Fibroblast of lung (primary cell): ENCODE data around the gene ANO2. TPM values are rescaled to one million over a fixed set of nuclear protein-coding genes. Genes with fewer than 3 reads are reported as not detected.

Source experiments
- DNase-seq, 2 donors: peaks; one replicate each; pipeline versions ENCODE4 v3.0.0 to v3.0.0-alpha.2; 2010; ENCODE audit warnings: low read depth in 2 of 2
- H2AFZ ChIP-seq: 2 replicates; pipeline ENCODE4 v1.5.1; 2012; ENCODE audit warnings: low read length, control low read depth, inconsistent platforms
- H3K27ac ChIP-seq: 2 replicates; pipeline ENCODE4 v1.5.1; 2011; ENCODE audit warnings: low read length, control low read depth; ENCODE audit not compliant: insufficient read depth
- H3K27me3 ChIP-seq: 2 replicates; pipeline ENCODE4 v1.5.1; 2011; ENCODE audit warnings: mild to moderate bottlenecking, low read length; ENCODE audit not compliant: control insufficient read depth, insufficient read depth
- H3K36me3 ChIP-seq: 2 replicates; pipeline ENCODE4 v1.5.1; 2011; ENCODE audit warnings: low read length; ENCODE audit not compliant: control insufficient read depth, insufficient read depth
- H3K4me1 ChIP-seq: 2 replicates; pipeline ENCODE4 v1.5.1; 2011; ENCODE audit warnings: low read length; ENCODE audit not compliant: control insufficient read depth, insufficient read depth; ENCODE audit errors: extremely low read depth
- H3K4me2 ChIP-seq: 2 replicates; pipeline ENCODE4 v1.5.1; 2011; ENCODE audit warnings: low read length, control low read depth; ENCODE audit not compliant: insufficient read depth; ENCODE audit errors: extremely low read depth
- H3K4me3 ChIP-seq, 4 experiments: fragments of 200-600 bp in 1 of 4; sonication (generic) in 1 of 4; replicated peaks in 1 of 4; 2 replicates each; pipeline ENCODE4 v1.5.1; 2011 to 2016; ENCODE audit warnings: low read length in 4 of 4, low read depth in 3 of 4, mild to moderate bottlenecking in 3 of 4, control low read depth in 2 of 4, inconsistent platforms in 1 of 4, mixed read lengths in 1 of 4; ENCODE audit not compliant: insufficient read depth in 1 of 4; ENCODE audit errors: control extremely low read depth in 1 of 4
- H3K79me2 ChIP-seq: 2 replicates; pipeline ENCODE4 v1.5.1; 2012; ENCODE audit warnings: mild to moderate bottlenecking, low read length, inconsistent platforms; ENCODE audit not compliant: control insufficient read depth, insufficient read depth
- H3K9ac ChIP-seq: 2 replicates; pipeline ENCODE4 v1.5.1; 2011; ENCODE audit warnings: mild to moderate bottlenecking, low read length, control low read depth; ENCODE audit not compliant: insufficient read depth
- H3K9me3 ChIP-seq: 2 replicates; pipeline ENCODE4 v1.5.1; 2012; ENCODE audit warnings: low read depth, low read length; ENCODE audit not compliant: control insufficient read depth, insufficient read depth
- H4K20me1 ChIP-seq: 2 replicates; pipeline ENCODE4 v1.5.1; 2011; ENCODE audit warnings: low read length; ENCODE audit not compliant: control insufficient read depth, insufficient read depth; ENCODE audit errors: extremely low read depth
- EZH2 ChIP-seq: IDR thresholded peaks from 2 replicates; pipeline ENCODE4 v1.5.1; 2012; ENCODE audit warnings: low read length, control low read depth, mild to moderate bottlenecking; ENCODE audit errors: missing control alignments
- polyA plus RNA-seq, 2 donors: library from polyadenylated mRNA; depleted of rRNA in 1 of 2; stranded (reverse) in 1 of 2; unstranded in 1 of 2; fragments of >200 nt; gene quantifications; 2 replicates each; pipeline ENCODE4 v1.2.1, GENCODE V29; 2011 to 2012; ENCODE audit warnings: missing spikeins in 1 of 2
- total RNA-seq: library from RNA; depleted of rRNA; stranded (reverse); fragments of >200 nt; gene quantifications from 2 replicates; pipeline ENCODE4 v1.2.1, GENCODE V29; 2014
- TF ChIP-seq, protein P1 (sequence below), 2 donors: IDR thresholded peaks in 1 of 2; conservative IDR thresholded peaks in 1 of 2; 1 replicate in 1 of 2; 2 replicates in 1 of 2; pipeline ENCODE4 v1.5.1; 2011 to 2012; ENCODE audit warnings: low read length in 2 of 2, control low read depth in 1 of 2, inconsistent platforms in 1 of 2, low read depth in 1 of 2, mild to moderate bottlenecking in 1 of 2

The ANO2 gene
- total and polyA plus RNA-seq, 2 donors (not counting 1 experiment from before 2014, with no cell fraction given), result 0.15 to 0.17 TPM

DNA sequence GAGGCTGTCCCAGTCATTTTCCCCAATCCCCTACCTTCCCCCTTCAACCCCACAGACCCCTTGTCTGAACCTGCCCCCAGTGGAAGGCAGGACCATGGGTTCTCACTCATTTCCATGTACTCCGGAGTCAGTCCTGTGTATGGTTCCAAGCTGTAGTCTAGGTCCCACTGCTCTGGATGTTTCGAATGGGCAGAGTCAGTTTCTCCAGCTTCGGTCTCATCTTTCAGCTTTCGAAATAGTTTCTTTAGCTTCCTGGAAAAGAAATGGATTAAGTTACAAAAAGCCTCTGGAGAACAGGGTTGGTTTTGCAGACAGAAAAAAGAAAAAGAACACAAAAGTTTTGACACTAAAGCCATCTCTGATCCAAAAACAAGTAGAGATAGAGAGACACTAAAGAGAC, 345.7 kb downstream of the ANO2 start:
- Histone ChIP-seq H3K4me2 (no peak overlapping the region), H4K20me1 (no peaks in the 10 kb centered on the region), H2AFZ (no peak overlapping the region), H3K27ac (no peak overlapping the region), H3K9ac (no peak overlapping the region), H3K36me3 (no peaks in the 10 kb centered on the region), H3K79me2 (no peaks in the 10 kb centered on the region), H3K4me3 (no peak overlapping the region), H3K27me3 (no peaks in the 10 kb centered on the region), H3K9me3 (no peaks in the 10 kb centered on the region), H3K4me1 (no peaks in the 10 kb centered on the region)
- no peak for TF ChIP-seq EZH2
- TF ChIP-seq, protein P1, sequence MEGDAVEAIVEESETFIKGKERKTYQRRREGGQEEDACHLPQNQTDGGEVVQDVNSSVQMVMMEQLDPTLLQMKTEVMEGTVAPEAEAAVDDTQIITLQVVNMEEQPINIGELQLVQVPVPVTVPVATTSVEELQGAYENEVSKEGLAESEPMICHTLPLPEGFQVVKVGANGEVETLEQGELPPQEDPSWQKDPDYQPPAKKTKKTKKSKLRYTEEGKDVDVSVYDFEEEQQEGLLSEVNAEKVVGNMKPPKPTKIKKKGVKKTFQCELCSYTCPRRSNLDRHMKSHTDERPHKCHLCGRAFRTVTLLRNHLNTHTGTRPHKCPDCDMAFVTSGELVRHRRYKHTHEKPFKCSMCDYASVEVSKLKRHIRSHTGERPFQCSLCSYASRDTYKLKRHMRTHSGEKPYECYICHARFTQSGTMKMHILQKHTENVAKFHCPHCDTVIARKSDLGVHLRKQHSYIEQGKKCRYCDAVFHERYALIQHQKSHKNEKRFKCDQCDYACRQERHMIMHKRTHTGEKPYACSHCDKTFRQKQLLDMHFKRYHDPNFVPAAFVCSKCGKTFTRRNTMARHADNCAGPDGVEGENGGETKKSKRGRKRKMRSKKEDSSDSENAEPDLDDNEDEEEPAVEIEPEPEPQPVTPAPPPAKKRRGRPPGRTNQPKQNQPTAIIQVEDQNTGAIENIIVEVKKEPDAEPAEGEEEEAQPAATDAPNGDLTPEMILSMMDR (conservative IDR thresholded peaks at IDR 0.05 in 1 of 2, IDR thresholded peaks at IDR 0.05 in 1 of 2; ENCODE audit: low read depth in 1 of 2, low read length in 2 of 2), result no peak
- DNase-seq, result no peak

- Histone ChIP-seq H3K27ac (no peak overlapping the region), H2AFZ (no peak overlapping the region), H3K4me2 (no peak overlapping the region), H3K9me3 (no peaks in the 10 kb centered on the region), H3K9ac (no peak overlapping the region), H3K27me3 (no peaks in the 10 kb centered on the region), H4K20me1 (no peaks in the 10 kb centered on the region), H3K4me1 (no peaks in the 10 kb centered on the region), H3K36me3 (no peaks in the 10 kb centered on the region), H3K4me3 (no peak overlapping the region), H3K79me2 (no peaks in the 10 kb centered on the region)
- no peak for DNase-seq
- TF ChIP-seq, protein P1 (conservative IDR thresholded peaks at IDR 0.05 in 1 of 2, IDR thresholded peaks at IDR 0.05 in 1 of 2; ENCODE audit: low read depth in 1 of 2, low read length in 2 of 2), result no peak
- no peak for TF ChIP-seq EZH2
These were observed 351.1 kb downstream of the ANO2 start for GRCh38 chr12:5593998-5594397.

GRCh38 chr12:5593086-5593485, 352.0 kb downstream of the ANO2 start:
- Histone ChIP-seq H3K4me2 (no peak overlapping the region), H3K27ac (no peak overlapping the region), H3K4me1 (peaks cover 2% of the 10 kb centered on the region), H4K20me1 (no peaks in the 10 kb centered on the region), H2AFZ (no peak overlapping the region), H3K79me2 (no peaks in the 10 kb centered on the region), H3K36me3 (no peaks in the 10 kb centered on the region), H3K9ac (no peak overlapping the region), H3K27me3 (no peaks in the 10 kb centered on the region), H3K9me3 (no peaks in the 10 kb centered on the region), H3K4me3 (no peak overlapping the region)
- TF ChIP-seq EZH2, result no peak
- TF ChIP-seq, protein P1 (conservative IDR thresholded peaks at IDR 0.05 in 1 of 2, IDR thresholded peaks at IDR 0.05 in 1 of 2; ENCODE audit: low read depth in 1 of 2, low read length in 2 of 2), result no peak
- DNase-seq, result no peak
